NCI-H345 (cell line): ENCODE results near the gene KRT36.
A peak's percentile ranks its signal among the peaks of the same experiment; 100 is the strongest.

ENCODE experiments used
- DNase-seq: peaks from one replicate; lab custom pipeline; 2025; lab: John Stamatoyannopoulos, UW

KRT36 gene

DNA sequence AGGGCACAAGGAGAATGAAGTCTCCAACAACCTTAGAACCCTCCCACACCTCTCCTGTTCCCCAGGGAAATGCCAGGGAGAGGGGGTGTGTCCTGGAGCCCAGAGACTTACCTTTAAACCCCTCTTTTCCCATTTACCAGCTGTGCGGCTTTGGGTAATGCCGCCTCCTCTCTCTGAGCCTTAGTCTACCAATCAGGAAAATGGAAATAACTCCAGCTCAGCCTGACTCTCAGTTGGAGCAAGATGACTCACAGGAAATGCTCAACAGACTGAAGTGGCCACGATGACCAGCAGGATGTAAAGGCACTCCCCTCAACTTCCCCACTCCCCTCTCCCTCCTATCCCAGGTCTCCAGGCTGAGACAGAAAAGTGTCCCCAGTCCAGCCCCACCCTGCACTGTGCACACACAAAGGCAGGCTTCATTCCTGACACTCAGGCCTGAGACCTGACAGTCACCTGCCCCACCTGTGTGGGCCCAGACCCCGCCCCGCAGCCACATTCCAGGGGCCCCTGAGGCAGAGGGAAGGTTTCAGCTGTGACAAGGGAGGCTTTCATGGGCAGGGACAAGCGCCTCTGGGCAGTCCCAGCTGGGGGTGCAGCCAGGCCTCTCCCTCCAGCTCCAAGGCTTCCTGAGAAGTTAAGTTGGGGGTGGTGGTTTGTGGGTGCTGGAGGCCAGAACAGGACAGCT lies 32.0 kb upstream of the KRT36 start:
- no peak for DNase-seq

DNA sequence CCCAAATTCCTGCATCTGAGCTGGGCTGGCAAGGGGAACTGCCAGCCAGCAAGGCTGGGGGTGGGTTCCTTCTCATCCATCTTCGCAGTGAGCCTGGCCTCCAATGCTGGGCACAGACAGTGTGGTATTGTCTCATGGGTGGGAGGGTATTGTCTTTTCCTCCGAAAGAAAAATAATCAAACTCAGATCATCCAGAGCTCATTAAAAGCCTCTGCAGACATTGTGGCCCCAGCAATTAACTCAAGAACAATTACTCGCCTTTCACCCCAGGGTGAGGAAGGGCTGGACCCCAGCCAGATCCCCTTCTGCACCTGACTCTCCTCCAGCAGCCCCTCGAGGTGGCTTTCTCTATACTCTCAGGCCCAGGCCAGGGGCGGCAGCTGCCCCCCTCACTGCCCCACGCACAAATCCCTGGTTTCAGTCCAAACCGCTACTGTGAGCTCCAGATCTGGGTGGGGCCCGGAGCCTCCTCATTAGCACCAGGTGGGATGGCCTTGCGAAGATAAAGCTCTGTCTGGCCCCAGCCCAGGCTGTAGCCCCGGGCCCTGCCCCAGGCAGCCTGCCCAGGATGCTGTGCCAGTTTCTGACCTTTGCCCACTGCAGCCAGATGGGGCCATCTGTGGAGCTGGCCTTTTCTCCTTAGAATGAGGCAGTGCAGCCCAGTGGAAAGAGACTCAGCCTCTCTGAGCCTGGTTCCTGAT lies 31.3 kb upstream of the KRT36 start:
- DNase-seq, result peak; percentile 55

DNA sequence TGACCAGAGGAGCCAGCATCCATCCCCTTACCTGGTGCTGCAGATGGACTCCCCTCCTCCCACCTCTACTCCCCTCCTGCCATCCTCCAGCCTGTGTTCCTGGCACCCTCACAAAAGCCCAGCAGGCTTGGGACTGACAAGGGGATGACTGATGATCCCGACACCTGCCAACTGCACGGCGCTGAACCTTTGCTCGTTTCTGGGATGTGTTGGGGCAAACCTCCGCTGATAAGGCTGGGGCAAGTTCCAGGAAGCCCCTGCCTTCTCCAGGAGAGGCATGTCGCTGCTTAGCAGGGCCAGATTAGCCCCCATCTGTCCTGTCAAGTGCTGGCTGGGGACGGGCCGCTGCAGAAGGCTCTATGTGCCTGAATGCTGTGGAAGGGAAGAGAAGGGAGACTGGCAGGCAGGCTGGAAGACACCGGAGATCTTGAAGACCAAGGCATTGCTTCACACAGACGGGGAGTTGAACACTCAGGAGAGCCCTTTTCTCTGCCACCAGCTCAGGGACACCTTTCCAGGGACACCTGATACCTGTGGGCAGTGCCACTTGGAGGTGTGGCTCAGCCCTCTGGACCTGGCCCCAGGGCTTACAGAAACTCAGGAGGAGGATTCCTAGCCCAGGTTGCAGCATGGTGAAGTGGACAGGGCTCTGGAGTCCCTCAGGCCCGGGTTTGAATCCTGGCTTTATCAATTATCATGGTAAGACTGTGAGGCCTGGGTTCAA lies 30.0 kb upstream of the KRT36 start:
- DNase-seq, result peak; percentile 91

DNA sequence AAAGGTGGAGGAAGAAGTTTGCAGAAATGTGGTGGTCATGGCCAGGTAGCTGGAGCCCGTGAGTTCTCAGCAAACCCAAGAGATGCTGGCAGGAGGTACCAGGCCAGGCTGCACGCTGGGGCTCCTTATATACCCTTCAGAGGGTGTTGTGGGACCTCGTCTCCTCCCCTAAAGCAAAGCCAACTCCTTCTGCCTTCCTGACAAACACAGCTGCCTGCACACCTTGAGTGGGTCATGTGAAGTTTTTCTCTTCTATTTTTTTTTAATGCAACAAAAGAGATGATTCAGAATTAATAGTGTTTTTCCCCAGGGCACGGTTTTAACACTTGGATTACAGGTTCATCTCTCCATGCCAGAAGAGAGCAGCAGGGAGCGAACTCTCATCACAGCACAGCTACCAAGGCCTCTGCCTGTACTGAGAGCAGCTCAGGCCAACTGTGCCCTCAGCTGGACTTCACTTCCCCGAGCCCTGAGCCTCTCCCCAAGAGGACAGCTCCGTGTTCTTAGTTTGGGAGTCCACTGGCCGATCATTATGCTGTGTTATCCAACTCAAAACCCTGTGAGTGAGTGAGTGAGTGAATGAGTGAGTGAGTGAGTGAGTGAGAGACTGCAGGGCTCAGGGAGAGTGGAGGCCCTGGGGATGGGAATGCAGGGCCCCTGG lies 29.2 kb upstream of the KRT36 start, which contains the start of gene KRT15:
KRT15 (minus strand) TSS at position 102 of the 661 bp plus-strand sequence; CDS start at position 39, 63 bp downstream.
- DNase-seq, result peak; percentile 79

DNA sequence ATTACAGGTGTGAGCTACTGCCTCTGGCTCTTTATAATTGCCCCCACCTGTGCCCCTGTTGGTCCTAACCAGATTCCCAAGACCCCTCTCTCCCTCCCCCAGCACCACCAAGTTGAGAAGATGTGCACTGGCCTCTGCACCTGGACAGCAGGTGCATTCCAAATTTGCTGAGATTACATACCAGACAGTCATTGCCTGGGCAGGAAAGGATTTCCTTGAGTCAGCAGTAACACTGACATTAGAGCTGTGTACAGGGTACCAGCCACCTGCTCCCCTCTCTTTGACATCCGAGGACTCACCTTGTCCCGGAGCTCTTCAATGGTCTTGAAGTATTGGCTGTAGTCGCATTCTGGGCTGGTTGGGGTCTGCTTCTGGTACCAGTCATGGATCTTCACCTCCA lies 28.3 kb upstream of the KRT36 start:
- DNase-seq, result no peak

DNA sequence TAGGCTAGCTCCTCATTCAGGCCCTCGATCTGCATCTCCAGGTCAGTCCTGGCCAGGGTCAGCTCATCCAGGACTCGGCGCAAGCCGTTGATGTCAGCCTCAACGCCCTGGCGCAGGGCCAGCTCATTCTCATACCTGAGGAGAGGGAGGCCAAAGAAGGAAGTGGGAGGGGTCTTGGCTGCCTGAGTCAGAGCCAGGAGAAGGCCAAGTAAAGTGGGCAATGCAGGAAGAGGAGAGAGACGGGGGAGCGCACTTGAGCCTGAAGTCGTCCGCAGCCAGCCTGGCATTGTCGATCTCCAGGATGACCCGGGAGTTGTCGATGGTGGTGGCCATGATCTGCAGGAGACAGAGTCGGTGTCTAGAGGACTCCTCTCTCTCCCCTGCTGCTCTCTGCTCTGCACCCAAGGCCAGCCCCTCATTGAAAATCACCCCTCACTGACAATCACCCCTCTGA lies 27.1 kb upstream of the KRT36 start:
- DNase-seq, result no peak

DNA sequence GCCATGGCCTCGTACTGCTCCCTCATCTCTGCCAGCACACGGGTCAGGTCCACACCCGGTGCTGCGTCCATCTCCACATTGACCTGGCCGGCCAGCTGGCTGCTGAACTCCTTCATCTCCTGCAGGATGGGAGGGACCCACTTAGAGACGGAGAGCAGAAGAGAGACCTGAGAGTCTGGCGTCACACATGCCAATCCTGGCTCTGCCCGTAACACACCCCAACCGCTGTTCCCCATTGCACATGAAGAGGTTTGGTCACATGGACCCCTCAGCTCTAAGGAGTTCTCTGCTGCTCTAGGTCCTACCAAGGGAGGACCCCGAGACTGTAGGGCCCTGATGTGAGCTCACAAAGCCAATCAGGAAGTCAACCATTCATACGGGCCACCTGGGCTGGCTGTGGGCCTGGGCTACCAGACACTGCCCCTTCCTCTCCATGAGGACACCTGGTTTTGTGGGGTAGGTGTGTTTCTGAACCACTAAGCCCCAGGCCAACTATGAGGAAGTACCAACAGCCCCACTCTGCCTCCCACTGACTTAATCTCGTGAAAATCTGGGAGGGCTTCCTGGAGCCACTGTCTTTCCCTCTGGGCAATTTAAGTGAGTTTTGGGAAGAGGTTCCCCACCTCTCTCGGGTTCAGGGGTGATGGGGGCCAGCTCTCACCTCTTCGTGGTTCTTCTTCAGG lies 26.6 kb upstream of the KRT36 start:
- DNase-seq, result no peak

DNA sequence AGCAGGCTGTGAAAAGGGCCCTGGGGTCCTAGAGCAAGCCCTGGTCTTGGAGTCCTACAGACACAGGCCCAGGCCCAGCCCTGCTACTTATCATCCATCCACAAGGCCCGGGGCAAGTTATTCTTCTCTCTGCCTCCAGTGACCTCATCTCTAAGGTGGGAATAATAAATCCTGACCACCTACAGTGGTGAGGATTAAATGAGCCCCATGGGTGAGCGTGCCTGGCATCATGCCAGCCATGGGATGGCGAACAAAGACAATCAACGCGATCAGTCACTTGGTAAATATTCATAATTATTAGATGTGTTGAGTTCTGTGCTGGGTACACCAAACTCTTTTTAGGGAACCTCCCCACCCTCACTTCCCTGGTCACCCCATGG lies 23.4 kb upstream of the KRT36 start:
- peak; percentile 39 for DNase-seq

DNA sequence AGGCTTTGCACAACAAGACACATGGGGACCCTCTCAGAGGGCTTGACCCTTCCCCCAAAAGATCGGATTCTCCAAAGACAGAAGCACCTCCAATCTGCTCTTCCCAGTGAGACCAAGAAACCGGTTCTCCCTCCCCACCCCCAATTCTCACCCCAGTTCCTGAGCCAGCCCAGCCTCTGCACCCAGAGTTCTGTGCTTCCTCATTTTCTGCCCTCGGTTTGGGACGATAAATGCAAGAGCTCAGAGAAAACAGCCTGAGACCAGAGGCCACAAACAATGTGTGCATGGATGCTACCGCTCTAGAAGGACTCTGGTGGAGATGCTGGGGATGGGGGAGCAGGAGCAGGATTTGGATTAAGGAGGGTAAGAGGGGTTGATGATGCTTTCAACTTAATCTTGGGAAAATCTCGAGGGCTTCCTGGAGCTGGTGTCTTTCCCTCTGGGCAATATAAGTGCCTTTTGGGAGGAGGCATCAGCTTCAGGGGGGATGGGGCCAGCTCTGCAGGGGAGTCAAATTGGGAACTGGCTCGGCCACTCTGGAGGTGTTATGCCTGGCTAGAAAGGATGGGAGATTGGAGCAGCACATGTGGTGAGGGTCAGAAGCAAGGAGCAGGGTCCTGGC lies 22.9 kb upstream of the KRT36 start:
- no peak for DNase-seq

DNA sequence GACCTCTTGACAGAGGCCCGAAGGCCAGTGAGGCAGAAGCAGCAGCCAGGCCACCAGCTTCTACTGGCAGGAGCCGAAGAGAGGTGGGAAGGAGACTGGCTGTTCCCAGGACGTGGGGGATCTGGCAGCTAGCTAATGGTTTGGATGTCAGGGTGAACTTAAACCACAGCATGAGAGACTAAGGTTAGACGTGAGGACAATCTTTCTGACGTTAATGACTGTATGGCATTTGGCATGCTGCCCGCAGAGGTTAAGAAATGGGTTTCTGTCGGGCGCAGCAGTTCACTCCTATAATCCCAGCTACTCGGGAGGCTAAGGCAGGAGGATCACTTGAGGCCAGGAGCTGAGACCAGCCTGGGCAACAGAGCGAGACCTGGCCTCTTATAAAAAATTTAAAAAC lies 22.0 kb upstream of the KRT36 start:
- no peak for DNase-seq

DNA sequence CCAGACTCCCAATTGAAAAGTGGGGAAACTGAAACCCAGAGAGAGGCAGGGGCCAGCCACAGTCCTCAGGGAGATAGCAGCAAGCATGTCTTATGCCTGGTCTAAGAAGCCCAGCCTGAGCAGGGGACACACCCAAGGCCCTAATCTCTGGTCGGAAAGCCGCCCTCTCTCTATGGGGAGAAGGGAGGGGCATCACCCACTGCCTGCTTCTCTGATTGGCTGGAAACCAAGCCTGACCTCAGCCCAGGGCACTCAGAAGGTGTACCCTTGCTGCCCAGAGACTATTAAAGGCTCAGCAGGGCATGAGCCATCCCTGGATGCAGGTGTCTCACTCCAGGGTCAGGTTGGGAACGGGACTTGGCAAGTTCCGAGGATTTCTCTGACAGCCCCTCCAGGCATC lies 21.4 kb upstream of the KRT36 start:
- DNase-seq, result no peak

DNA sequence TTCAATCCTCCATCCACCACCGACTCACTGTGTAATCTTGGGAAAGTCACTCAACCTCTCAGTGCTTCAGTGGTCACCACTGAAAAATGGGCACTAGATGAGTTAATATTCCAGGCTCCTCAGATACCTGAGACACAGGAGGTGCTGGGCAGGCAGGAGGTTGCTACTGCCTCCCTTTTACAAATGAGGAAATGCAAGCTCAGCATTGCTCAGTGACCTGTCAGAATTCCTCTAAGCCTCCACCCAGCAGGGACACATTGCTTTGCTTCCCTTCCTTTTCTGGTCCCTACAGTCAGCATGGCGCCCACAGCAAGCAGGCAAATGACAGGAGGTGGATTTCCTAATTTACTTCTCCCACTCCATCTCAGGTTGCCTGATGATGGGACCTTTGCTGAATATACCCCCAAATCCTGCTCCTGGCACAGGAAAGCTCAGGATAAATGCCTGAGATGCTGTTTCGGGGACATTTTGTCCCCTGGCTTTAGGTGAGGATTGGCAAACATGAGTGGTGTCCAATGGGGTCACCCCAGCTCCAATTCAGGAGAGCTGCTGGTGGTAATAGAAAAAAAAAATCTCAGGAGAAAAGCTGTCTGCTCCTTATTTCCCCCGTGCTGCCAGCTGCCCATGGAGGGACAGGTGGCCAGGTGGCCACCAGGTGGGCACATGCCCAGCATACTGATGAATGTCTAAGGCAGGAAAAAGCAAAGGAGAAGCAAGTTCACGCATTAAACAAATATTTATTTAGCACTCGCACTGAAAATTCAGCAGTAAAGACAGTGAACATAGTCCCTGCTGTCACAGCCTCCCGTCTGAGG lies 20.7 kb upstream of the KRT36 start:
- DNase-seq, result no peak

DNA sequence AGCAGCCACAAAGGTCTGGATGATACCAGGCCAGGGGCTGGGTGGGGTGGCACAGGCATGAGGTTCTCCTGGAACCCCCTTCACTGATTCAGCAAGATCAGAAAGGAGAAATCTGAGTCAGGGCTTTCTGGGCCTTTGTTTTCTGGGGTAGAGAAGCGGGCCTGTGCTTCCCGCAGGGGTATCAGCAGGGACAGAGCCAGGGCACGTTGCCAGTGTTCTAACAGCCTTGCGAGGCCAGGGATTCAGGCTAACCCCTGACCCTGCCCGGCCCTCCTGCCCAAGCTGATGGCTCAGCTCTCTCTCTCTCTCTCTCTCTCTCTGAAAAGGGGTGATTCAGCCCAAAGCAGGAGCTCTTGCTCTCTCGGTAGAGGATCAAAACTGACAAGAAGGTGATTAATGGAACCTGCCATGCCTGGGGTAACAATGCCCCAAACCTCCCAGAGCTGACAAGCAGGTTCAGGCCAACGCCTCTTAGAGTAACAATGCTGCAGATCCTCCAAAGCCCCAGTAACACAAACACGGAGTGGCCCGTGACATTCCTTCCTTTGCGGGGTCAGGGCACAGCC lies 17.7 kb upstream of the KRT36 start:
- no peak for DNase-seq

DNA sequence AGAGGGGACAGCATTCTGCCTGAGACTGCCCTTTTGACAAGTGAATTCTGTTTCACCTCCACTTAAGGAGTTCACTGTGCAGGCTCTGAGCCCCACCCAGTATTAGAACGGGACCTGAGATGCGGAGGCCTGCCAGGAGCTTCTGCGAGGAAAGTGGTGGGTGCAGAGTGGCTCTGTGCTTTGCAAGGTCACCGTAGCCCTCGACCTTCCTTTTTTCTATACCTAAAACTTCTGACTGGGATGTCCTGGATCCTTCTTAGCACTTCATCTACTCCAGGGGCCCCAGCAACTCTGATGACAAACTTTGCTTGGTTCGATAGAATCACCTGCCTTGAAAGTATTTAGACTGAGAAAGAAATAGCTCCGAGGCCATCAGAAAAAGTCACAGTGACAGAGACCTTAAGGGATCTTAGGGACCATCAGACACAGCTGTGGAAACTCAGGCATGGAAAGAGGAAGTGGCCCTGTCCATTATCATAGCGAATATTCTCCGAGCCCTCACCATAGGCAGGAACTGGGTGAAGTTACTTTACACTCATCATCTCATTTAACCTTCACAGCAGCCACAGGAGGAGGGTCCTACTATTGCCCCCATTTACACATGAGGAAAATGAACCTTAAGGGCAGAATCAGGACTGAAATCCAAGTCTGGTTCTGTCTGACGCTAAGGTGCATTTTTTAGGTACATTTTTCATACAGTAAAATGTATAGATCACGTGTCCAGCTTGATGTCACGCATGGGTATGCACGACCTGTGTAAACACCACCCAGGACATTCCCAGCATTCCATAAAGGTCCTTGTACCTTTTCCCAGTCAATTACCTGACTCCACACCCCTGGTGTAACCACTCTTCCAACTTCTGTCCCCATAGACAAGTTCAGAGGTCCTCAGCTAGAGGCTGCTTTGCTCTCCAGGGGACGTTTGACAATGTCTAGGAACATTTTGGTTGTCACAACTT lies 16.4 kb upstream of the KRT36 start:
- DNase-seq, result no peak

DNA sequence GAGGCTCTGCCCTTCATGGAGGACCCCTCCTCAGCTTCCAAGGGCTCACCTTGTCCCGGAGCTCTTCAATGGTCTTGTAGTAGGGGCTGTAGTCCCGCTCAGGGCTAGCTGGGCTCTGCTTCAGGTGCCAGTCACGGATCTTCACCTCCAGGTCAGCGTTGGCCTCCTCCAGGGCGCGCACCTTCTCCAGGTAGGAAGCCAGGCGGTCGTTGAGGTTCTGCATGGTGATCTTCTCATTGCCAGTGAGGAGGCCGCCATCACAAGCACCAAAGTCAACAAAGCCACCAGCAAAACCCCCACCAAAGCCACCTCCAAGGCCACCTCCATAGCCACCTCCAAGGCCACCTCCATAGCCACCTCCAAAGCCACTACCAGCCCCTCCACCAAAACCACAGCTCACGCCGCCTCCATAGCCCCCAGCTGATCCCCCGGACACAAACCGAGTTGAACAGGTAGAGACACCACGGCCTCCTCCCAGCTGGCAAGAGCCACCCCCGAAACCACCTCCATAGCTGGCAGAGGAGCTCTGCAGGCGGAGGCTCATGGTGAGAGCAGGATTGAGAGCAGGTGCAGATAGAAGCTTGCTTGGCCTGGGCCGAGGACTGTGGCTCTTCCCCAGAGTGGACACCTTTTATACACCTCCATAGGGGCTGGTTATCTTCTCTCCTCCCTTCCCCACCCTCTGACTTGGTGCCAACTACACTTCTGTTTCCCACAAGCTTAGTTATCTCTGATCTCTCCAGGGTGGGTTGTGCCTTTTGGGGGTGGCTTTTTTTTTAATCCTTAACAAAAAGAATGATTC lies 15.5 kb upstream of the KRT36 start, which contains the start of gene KRT13:
KRT13 (minus strand) TSS at position 606 of the 802 bp plus-strand sequence; CDS start at position 544, 62 bp downstream.
- no peak for DNase-seq

DNA sequence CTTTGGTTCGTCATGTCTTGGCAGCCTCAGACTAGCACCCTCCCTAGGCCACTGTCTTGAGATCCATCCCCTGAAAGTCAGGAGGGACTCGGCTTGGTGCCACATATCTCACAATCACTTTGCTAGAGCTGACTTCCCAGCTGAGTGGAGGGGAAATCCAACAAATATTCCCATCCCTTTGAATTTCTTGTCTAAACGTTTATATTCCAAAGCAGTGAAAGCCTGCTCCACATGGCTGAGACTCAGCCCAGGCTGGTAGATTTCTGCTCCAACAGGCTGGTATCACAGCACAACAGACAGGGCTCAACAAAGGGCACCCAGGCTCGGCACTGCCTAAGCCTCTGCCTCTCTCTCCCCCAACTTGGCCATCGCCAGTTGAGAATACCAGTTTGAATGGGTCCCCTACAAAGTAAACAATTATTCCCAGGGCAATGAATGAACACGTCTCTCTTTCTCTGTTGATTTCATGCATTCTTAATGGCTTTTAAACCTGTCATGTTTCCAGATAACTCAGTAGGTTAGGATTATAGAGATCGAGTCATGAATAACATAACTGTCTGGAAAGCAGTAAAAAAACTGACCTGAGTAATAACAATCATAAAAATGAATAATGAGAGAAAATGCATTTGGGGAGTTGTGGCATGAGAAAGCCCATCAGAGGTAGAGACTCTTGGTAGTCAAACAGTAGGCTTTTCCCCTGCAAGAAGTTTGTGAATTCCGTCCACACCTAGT lies 14.7 kb upstream of the KRT36 start:
- peak; percentile 17 for DNase-seq

DNA sequence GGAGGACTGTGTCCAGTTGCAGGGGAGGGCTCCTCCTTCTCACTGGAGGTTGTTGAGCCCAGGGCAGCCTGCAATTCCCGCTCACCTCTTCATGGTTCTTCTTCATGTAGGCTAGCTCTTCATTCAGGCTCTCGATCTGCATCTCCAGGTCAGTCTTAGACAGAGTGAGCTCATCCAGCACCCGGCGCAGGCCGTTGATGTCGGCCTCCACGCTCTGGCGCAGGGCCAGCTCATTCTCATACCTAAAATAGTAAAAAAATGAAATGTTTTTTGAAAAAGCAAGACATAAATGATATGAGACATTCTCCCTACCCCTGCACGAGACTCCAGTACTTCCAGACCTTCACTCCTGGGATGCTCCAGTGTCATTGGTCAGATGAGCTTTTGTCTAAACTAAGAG lies 13.5 kb upstream of the KRT36 start:
- DNase-seq, result no peak
